Spinal cord (tissue), 10 donors: ENCODE measurements around the gene APOL1. TPM values are rescaled to one million over a fixed set of nuclear protein-coding genes. Genes with fewer than 3 reads are reported as not detected.
"Not testable (repeated sequence)": the region's sequence is repeated elsewhere in the genome, so short reads cannot be mapped to it uniquely, and the experiment has no call there.

Experiments
- DNase-seq, 6 donors: peaks; one replicate each; pipeline versions ENCODE4 v3.0.0 to v3.0.0-alpha.2; 2013 to 2015; ENCODE audit warnings: low spot score in 6 of 6, low read depth in 4 of 6
- H3K27ac ChIP-seq: one replicate; pipeline ENCODE4 v1.5.1; 2013; ENCODE audit warnings: low read depth, low read length, control low read depth
- H3K27me3 ChIP-seq: one replicate; pipeline ENCODE4 v1.6.1; 2013; ENCODE audit warnings: low read length; ENCODE audit not compliant: control insufficient read depth, insufficient read depth
- H3K36me3 ChIP-seq: one replicate; pipeline ENCODE4 v1.6.1; 2013; ENCODE audit warnings: low read length; ENCODE audit not compliant: control insufficient read depth, insufficient read depth
- H3K4me1 ChIP-seq: one replicate; pipeline ENCODE4 v1.6.1; 2013; ENCODE audit warnings: low read length; ENCODE audit not compliant: control insufficient read depth, insufficient read depth
- H3K4me3 ChIP-seq: one replicate; pipeline ENCODE4 v1.5.1; 2013; ENCODE audit warnings: low read depth, low read length, control low read depth
- H3K9me3 ChIP-seq: one replicate; pipeline ENCODE4 v1.6.1; 2013; ENCODE audit warnings: low read length; ENCODE audit not compliant: control insufficient read depth, insufficient read depth
- WGBS: methylation state at CpG from one replicate; pipeline ENCODE4 v1.1.5; 2013; ENCODE audit warnings: missing lambda C conversion rate; ENCODE audit not compliant: insufficient coverage; 5-methylcytosine and 5-hydroxymethylcytosine counted together
- polyA plus RNA-seq, 2 donors: library from polyadenylated mRNA; unstranded; fragments of 120-200 nt; gene quantifications; one replicate each; pipeline ENCODE4 v1.2.1, GENCODE V29; 2013; ENCODE audit not compliant: insufficient read length in 2 of 2
- total RNA-seq, 2 donors: library from RNA; depleted of rRNA in 1 of 2; stranded (reverse); fragments of 120-200 nt in 1 of 2; fragments of >200 nt in 1 of 2; gene quantifications; one replicate each; pipeline versions ENCODE4 v1.2.3 to v1.2.4, GENCODE V29; 2013 to 2014
- donor health status: healthy.

The APOL1 gene
- total and polyA plus RNA-seq, 4 donors: 1.7 to 5.7 (median 4.6) TPM

- Histone ChIP-seq H3K4me3 (no peak overlapping the region), H3K27ac (no peak overlapping the region), H3K9me3 (no peaks in the 10 kb centered on the region), H3K27me3 (no peaks in the 10 kb centered on the region), H3K36me3 (peaks cover 8% of the 10 kb centered on the region), H3K4me1 (no peaks in the 10 kb centered on the region)
- 87% methylated on average over 8 of the region's 8 CpGs for WGBS
- no peak for DNase-seq
These were observed 29.4 kb upstream of the APOL1 start for GRCh38 chr22:36223504-36223903.

GRCh38 chr22:36224245-36224644 is 28.7 kb upstream of the APOL1 start:
- WGBS: 93% methylated on average over 4 of the region's 4 CpGs
- no peak for DNase-seq
- H3K4me3 ChIP-seq: no peak overlapping the region
- H3K4me1 ChIP-seq: peaks cover 4% of the 10 kb centered on the region
- peaks cover 8% of the 10 kb centered on the region for H3K36me3 ChIP-seq
- H3K27me3 ChIP-seq: no peaks in the 10 kb centered on the region
- H3K9me3 ChIP-seq: no peaks in the 10 kb centered on the region
- no peak overlapping the region for H3K27ac ChIP-seq

GRCh38 chr22:36225333-36225922 is 27.5 kb upstream of the APOL1 start:
- Histone ChIP-seq H3K27ac (no peak overlapping the region), H3K9me3 (no peaks in the 10 kb centered on the region), H3K36me3 (peaks cover 8% of the 10 kb centered on the region), H3K4me1 (peaks cover 4% of the 10 kb centered on the region), H3K4me3 (no peak overlapping the region), H3K27me3 (no peaks in the 10 kb centered on the region)
- no peak for DNase-seq
- 94% methylated on average over 8 of the region's 9 CpGs for WGBS

GRCh38 chr22:36226189-36226588 is 26.7 kb upstream of the APOL1 start:
- H3K36me3 ChIP-seq: peaks cover 11% of the 10 kb centered on the region
- no peak for DNase-seq
- WGBS: 92% methylated on average over 2 of the region's 5 CpGs
- peaks cover 4% of the 10 kb centered on the region for H3K4me1 ChIP-seq
- H3K4me3 ChIP-seq: no peak overlapping the region
- H3K9me3 ChIP-seq: no peaks in the 10 kb centered on the region
- H3K27ac ChIP-seq: no peak overlapping the region
- no peaks in the 10 kb centered on the region for H3K27me3 ChIP-seq

GRCh38 chr22:36227396-36227795 is 25.5 kb upstream of the APOL1 start:
- H3K4me3 ChIP-seq: no peak overlapping the region
- 92% methylated on average over 5 of the region's 9 CpGs for WGBS
- H3K36me3 ChIP-seq: peaks cover 12% of the 10 kb centered on the region
- H3K27me3 ChIP-seq: no peaks in the 10 kb centered on the region
- H3K9me3 ChIP-seq: no peaks in the 10 kb centered on the region
- H3K27ac ChIP-seq: no peak overlapping the region
- H3K4me1 ChIP-seq: peaks cover 4% of the 10 kb centered on the region
- DNase-seq: no peak

- Histone ChIP-seq H3K9me3 (no peaks in the 10 kb centered on the region), H3K27me3 (no peaks in the 10 kb centered on the region), H3K4me1 (peaks cover 4% of the 10 kb centered on the region), H3K27ac (no peak overlapping the region), H3K4me3 (no peak overlapping the region), H3K36me3 (peaks cover 17% of the 10 kb centered on the region)
- DNase-seq: no peak
- 95% methylated on average over 6 of the region's 8 CpGs for WGBS
These were observed 25.1 kb upstream of the APOL1 start for GRCh38 chr22:36227806-36228205.

GRCh38 chr22:36228369-36228768 is 24.6 kb upstream of the APOL1 start:
- not testable (repeated sequence) for H3K4me3 ChIP-seq, H3K9me3 ChIP-seq, H3K27me3 ChIP-seq, H3K27ac ChIP-seq, H3K4me1 ChIP-seq, DNase-seq
- no CpG with 5 or more reads among the region's 1 CpG for WGBS
- H3K36me3 ChIP-seq: peaks cover 19% of the 10 kb centered on the region

GRCh38 chr22:36228944-36229343 is 24.0 kb upstream of the APOL1 start:
- Histone ChIP-seq H3K36me3 (peaks cover 19% of the 10 kb centered on the region), H3K27ac (no peak overlapping the region)
- WGBS: 72% methylated on average over 4 of the region's 7 CpGs

GRCh38 chr22:36229649-36230048 is 23.3 kb upstream of the APOL1 start:
- not testable (repeated sequence) for DNase-seq, H3K4me1 ChIP-seq, H3K27me3 ChIP-seq, H3K4me3 ChIP-seq, H3K27ac ChIP-seq, H3K9me3 ChIP-seq
- H3K36me3 ChIP-seq: peaks cover 19% of the 10 kb centered on the region
- WGBS: 100% methylated on average over 2 of the region's 3 CpGs

More at GRCh38 chr22:36228944-36229343, 24.0 kb upstream of the APOL1 start:
- no peak for DNase-seq
- no peaks in the 10 kb centered on the region for H3K27me3 ChIP-seq
- H3K9me3 ChIP-seq: no peaks in the 10 kb centered on the region
- peaks cover 4% of the 10 kb centered on the region for H3K4me1 ChIP-seq
- H3K4me3 ChIP-seq: no peak overlapping the region

- 57% methylated on average over 3 of the region's 5 CpGs for WGBS
- not testable (repeated sequence) for H3K27me3 ChIP-seq, DNase-seq, H3K4me1 ChIP-seq, H3K4me3 ChIP-seq, H3K27ac ChIP-seq, H3K9me3 ChIP-seq
- H3K36me3 ChIP-seq: peaks cover 19% of the 10 kb centered on the region
These were observed 21.9 kb upstream of the APOL1 start for GRCh38 chr22:36231051-36231450.
